ENCODE measurements around the gene PALD1.

The PALD1 gene

DNA sequence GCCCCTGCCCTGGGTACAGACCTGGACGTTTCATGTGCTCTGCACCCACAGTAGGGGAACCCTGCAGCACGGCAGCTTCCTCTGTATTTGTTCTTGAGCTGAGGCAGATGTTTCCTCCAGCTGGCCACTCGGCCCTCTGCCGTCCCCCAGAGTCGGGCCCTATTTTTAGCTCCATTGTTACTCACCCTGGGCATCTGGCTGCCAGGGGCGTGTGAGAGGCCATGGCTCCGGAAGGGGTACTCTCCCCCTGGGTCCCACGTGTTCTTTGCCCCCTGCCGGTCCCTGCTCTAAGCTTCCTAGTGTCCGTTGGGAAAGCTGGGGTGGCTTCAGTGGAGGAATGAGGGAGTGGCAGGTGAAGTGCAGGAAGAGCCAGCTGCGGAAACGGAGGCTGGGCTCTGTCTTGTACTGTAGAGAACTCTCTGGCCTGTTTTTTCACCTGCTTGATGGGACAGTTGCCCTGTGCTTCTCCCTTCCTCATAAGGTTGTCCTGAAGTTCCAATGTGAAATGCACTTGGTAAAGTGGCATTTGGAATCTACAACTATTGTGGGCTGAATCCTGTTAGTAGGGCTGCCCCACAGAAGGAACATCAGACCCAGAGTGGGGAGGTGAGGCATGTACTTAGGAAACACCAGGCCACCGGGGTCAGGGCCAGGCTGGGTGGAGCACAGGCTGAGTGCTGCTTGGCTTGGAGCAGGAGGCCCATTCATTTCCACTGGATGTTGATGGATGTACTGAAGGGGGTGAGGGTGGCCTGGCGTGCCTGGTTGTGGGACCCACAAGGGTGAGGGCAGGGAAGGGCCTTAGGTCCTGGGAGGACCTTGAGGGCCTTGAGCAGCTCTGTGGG, 30.6 kb downstream of the PALD1 start:
- no peak for DNase-seq

DNA sequence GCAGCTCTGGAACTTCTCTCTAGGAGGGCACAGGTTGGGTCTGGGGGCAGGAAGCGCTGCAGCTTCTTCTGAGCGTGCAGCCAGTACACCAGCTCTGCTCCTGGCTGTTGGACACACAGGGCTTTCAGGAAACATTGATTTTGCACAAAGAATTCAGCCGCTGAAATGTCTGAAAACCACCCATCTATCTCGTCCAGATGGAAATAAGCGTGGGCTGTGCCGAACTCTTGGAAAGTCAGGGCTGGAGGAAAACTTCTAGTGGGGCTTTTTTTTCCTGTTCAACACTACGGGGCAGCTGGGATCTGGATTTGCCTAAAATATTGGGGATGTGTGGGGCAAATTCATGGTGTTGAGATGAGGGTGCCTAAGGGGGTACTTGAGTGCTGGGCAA, 31.2 kb downstream of the PALD1 start:
- no peak for DNase-seq

GRCh38 chr10:70510453-70510852, 31.9 kb downstream of the PALD1 start:
- DNase-seq = no peak

- DNase-seq = no peak
These were observed 32.3 kb downstream of the PALD1 start for GRCh38 chr10:70510904-70511303.

DNA sequence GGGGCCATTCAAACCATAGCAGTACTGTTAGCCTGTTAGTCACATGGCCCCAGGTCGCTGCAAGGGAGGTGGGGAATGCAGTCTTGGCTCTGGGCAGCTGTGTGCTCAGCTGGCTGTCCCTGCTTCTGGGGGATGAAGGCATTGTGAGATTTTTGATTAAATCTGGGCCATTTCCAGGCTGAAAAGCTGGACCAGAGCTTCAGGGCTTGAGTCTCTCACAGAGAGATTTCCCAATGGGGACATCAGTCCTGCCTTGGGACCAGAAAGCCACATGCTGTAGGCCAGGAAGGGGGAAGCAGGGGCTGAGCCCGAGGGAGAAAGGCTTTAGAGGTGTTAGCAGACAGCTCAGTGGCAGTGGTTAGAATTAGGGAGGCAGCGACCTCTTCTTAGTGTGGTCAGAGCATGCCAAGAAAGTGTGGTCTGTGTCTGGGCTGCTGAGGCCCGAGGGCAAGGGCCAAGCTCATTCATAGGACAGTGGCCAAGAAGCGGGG, 33.6 kb downstream of the PALD1 start:
- DNase-seq = no peak

DNA sequence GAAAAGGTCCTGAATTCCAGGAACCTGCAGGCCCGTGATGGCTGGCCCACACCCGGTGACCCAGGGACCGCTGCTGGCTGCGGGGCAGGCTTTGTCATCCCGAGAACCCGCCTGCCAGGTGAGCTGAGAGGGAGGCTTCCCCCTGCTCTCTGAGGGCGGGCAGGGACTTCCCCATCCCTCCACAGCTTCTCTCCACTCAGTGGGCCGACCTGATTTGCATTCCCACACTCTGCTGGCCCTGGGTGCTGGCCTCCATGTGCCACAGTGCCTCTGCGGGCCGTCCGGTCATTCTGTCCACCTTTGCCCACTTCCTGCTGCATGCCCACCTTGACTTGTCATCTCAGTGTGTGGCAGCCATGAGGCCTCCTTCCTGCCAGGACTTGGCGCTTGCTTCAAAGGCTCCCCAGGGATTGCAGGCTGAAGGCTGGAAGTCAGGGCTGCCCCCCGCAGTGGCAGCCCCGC, 35.3 kb downstream of the PALD1 start:
- DNase-seq = no peak

DNA sequence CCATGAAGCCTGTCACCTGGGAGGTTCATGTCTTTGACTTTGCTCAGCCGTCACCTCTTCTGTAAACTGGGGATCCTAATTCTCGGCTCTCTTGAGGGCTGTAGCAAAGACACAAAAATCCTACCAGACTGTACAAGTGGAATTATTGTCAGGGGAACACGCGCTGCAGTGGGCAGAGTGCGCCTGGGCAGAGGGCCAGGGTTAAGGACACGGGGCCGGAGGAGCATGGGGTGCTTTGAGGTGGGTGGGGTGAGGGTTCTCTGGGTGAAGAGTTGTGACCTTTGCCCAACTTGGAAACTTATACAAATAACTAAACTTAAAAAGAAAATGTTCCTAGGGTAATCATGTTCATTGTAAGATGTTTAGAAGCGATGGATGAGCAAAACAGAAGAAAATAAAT, 36.0 kb downstream of the PALD1 start:
- no peak for DNase-seq

- no peak for DNase-seq
These were observed 36.6 kb downstream of the PALD1 start for GRCh38 chr10:70515035-70515667.

GRCh38 chr10:70518695-70519094, 40.1 kb downstream of the PALD1 start:
- no peak for DNase-seq

DNA sequence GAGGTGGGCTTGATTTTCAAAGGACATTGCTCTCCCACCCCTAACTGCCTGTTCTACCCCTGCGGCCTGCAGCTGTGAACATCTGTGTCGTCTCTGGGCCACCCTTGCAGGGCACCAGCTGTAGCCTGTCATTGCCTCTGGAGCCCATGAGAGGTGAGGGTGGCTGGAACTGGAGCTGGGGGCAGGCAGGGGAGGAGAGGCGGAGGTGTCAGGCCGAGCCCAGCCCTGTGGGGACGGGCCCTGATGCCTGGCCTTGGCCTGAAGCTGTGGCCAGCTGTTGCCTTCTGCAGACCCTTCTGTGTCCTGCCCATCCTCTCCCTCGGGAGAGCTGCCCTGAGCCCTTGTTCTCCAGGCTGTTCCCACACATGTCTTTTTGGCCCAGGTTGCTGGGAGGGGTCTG, 44.5 kb downstream of the PALD1 start:
- DNase-seq = no peak

DNA sequence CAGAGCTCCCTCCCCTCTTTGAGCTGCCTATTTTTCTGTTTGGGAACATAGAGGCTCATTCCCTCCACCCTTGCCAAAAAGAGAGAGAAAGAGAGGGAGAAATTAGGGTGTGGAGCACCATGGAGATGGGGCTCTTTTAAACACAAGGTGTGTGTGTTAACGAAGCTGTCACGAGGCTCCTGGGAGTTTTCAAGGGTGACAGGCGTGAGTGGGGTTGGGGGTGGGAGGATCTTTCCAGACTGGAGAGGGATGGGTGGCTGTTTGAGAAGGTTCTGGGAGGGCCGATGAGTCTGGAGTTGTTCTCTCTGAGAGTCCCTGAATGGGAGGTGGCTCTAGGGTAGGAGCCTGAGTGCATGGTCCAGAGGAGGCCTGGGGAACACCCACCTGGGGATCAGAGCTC, 45.0 kb downstream of the PALD1 start:
- DNase-seq = no peak

GRCh38 chr10:70528314-70528713, 49.7 kb downstream of the PALD1 start:
- DNase-seq = no peak

DNA sequence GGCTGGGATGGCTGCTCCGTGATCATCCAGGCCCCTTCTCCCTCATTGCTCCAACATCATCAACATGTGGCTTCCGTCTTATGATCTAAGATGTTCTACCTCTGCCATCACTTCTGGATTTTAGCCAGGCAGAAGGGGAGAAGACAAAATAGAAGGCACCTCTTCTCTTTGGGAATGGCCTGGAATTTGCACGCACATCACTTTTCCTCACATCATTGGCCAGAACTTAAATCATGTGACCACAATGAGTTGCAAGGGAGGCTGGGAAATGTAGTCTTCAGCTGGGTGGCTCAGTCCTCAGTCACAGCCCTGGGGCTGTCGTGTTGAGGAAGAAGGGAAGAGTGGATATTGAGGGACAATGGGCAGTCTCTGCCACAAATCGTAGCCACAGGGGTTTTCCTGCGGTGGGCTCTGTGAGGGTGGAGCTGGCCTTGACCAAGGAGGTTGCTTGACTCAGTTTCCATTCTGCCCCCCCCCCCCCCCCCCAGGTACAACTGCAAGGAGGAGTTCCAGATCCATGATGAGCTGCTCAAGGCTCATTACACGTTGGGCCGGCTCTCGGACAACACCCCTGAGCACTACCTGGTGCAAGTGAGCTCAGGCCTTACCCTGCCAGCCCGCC, 50.3 kb downstream of the PALD1 start:
- no peak for DNase-seq

DNA sequence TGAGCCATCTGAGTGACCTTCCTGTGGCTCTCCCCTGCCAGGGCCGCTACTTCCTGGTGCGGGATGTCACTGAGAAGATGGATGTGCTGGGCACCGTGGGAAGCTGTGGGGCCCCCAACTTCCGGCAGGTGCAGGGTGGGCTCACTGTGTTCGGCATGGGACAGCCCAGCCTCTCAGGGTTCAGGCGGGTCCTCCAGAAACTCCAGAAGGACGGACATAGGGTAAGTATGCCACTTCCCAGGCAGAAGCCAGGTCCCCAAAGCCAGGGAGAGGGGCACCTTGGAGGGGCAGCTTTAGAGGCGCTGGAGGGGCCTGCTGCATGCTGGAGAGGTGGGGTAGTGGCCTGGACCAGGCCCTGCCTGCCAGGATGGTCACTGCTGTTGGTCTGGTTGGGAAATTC, 51.3 kb downstream of the PALD1 start:
- no peak for DNase-seq

GRCh38 chr10:70530315-70530714, 51.7 kb downstream of the PALD1 start:
- no peak for DNase-seq

DNA sequence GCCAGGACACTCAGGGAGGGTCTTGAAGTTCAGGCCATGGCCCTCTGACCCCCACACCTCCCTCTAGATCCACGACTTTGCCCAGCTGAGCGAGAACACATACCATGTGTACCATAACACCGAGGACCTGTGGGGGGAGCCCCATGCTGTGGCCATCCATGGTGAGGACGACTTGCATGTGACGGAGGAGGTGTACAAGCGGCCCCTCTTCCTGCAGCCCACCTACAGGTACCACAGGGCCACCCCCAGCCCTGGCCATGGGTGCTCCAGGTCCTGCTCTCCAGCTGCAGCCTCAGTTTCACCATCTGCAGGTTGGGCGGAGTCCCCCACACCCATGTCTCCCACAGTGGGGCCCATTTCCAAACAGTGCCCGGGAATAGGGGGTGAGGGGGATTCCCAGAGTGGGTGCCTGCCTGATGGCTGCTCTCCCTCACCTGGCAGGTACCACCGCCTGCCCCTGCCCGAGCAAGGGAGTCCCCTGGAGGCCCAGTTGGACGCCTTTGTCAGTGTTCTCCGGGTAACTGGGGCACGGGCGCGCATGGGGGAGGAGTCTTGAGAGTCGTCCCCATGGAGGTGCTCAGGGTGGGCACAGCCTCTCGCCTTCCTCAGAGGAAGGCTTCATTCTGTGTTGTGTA, 54.1 kb downstream of the PALD1 start:
- DNase-seq = no peak

DNA sequence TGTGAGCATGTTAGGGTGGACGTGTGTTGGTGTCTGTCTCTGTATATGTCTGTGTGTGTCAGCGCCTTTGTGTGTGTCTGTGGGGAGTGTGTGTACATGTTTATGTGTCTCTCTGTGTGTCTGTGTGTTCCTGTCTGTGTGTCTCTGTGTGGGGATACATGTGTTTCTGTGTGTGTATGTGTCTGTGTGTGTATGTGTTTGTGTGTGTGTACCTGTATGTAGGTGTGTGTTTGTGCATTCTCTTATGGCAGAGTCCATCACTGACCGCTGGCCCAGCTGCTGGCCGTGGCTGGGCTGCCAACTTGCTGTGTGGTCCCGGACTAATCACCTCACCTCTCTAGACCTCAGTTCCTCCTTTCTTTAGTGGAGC, 54.6 kb downstream of the PALD1 start:
- no peak for DNase-seq

GRCh38 chr10:70534281-70534680, 55.7 kb downstream of the PALD1 start:
- no peak for DNase-seq

DNA sequence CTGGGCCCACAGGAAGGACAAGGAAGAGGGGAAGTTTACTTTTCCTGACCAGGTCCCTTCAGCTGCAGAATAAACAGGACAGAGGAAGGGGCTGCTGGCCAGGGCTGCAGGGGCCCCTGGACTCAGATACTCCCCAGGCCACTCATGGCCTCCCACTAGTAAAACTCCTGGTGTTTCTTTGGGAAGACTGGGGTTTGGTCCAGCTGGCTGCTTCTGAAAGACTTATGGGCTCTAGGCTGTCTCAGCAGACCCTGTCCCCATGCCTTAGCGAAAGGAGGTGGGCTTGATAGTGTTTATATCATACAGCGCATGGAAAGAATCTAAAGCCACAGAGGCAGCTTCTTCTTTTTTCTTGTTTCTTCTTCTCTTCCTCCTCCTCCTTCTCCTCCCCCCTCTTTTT, 56.4 kb downstream of the PALD1 start:
- DNase-seq = no peak

DNA sequence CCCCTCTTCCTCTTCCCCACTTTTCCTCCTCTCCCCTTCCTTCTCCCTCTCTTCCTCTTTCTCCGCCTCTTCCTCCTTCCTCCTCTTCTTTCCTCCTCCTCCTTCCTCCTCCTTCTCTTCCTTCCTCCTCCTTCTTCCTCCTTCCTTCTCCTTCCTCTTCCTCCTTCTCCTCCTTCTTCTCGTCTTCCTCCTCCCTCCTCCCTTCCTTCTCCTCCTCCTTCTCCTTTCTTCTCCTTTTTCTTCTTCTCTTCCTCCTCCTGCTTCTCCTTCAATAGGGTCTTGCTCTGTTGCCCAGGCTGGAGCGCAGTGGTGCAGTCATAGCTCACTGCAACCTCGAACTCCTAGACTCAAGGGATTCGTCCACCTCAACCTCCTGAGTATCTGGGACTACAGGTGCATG, 56.9 kb downstream of the PALD1 start:
- DNase-seq = no peak

GRCh38 chr10:70536196-70536861, 57.8 kb downstream of the PALD1 start:
- no peak for DNase-seq

DNA sequence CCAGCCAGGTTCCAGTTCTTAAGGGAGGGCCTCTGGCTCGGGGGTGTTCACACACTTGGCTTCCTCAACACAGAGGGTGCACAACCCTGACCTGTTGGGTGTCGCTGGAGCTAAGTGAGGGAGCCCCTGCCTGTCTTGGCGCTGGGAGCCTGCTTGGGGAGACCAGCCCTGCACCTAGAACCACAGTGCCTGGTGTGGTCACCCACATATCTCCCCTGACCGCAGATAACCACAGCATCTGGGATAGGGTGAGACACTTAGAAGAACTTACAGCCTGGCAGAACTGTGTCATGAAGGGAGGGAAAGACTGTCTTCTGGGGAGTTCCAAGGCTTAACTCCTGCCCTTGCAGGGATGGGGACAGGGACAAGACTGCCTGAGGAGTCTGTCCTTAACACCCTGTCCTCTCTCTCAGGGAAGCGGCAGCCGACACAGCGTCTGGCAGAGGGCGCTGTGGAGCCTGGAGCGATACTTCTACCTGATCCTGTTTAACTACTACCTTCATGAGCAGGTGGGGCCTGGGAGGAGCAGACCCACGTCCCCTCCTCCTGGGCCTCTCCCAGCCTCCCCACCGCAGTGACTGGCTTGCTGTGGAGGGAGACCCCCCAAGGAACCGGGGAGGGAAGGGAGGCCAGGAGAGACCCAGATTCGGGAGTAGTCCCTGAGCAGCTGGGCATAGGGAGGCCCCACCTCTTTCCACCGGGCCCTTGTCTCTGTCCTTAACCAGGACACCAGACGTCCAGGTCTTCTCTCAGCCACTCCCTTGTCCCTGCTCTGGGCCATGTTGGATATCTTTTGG, 59.0 kb downstream of the PALD1 start:
- DNase-seq = no peak

All from NCI-H2227 treated with DMSO at 0.1 percent for 48 hours (cell line).